Measurements from ENCODE around the gene GALM. TPM values are rescaled to one million over a fixed set of nuclear protein-coding genes. Genes with fewer than 3 reads are reported as not detected.

Gene GALM
- total and polyA plus RNA-seq, 12 donors: 40.0 to 351 (median 151) TPM

DNA sequence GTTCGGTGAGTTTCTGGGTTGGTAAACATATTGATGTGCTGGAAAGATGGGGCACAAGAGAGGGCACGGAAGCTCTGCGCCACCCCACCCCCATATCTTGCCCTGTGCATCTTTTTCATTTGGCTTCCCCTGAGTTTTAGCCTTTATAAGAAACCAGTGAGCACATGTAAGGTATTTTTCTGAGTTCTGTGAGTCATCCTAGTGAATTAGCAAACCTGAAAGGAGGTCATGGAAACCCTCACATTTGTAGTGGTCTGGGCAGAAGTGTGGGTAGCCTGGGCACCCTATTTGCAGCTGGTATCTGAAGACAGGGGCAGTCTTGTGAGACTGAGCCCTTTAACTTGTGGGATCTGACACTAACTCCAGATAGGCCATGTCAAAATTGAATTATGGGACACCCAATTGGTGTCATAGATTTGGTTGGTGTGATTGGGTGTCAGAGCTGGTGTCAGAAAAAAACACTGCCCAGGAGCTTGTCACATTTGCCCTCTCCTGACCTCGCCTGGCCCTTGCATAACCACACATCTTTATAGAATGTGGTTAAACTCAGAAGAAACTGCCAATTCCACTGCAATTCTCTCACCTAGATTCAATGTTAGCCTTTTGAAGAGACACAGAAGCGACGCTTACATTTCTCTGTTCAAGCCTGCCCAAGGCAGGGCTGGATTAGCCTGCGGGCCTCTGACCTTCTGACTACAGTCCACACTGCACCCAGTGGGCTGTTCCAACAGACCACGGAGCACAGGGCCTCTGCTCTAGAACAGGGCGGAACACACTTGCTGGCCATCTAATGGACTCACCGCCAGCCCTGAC lies 12.0 kb upstream of the GALM start:
- no peak for TF ChIP-seq POLR2A (IDR thresholded peaks at IDR 0.05)
- TF ChIP-seq, protein P1, sequence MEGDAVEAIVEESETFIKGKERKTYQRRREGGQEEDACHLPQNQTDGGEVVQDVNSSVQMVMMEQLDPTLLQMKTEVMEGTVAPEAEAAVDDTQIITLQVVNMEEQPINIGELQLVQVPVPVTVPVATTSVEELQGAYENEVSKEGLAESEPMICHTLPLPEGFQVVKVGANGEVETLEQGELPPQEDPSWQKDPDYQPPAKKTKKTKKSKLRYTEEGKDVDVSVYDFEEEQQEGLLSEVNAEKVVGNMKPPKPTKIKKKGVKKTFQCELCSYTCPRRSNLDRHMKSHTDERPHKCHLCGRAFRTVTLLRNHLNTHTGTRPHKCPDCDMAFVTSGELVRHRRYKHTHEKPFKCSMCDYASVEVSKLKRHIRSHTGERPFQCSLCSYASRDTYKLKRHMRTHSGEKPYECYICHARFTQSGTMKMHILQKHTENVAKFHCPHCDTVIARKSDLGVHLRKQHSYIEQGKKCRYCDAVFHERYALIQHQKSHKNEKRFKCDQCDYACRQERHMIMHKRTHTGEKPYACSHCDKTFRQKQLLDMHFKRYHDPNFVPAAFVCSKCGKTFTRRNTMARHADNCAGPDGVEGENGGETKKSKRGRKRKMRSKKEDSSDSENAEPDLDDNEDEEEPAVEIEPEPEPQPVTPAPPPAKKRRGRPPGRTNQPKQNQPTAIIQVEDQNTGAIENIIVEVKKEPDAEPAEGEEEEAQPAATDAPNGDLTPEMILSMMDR (IDR thresholded peaks at IDR 0.05): no peak
- Histone ChIP-seq H3K27ac (peak overlapping the region; percentile 55 to 87 (median 77)), H3K4me3 (no peak overlapping the region), H3K9me3 (replicated peaks in 1 of 3) (no peaks in the 10 kb centered on the region), H3K36me3 (replicated peaks in 1 of 2) (no peaks in the 10 kb centered on the region), H3K4me1 (replicated peaks in 1 of 2) (peaks cover 26 to 45% of the 10 kb centered on the region in 2 donors), H3K27me3 (no peaks in the 10 kb centered on the region)
- DNase-seq: peak in 6 of 7 donors; percentile 50 to 85 (median 61)
- intact Hi-C loops (cut with DNase I): no loop called here
- 65 to 70% (median 66%) methylated on average over 6 to 10 of the region's 10 CpGs for WGBS, 4 donors

DNA sequence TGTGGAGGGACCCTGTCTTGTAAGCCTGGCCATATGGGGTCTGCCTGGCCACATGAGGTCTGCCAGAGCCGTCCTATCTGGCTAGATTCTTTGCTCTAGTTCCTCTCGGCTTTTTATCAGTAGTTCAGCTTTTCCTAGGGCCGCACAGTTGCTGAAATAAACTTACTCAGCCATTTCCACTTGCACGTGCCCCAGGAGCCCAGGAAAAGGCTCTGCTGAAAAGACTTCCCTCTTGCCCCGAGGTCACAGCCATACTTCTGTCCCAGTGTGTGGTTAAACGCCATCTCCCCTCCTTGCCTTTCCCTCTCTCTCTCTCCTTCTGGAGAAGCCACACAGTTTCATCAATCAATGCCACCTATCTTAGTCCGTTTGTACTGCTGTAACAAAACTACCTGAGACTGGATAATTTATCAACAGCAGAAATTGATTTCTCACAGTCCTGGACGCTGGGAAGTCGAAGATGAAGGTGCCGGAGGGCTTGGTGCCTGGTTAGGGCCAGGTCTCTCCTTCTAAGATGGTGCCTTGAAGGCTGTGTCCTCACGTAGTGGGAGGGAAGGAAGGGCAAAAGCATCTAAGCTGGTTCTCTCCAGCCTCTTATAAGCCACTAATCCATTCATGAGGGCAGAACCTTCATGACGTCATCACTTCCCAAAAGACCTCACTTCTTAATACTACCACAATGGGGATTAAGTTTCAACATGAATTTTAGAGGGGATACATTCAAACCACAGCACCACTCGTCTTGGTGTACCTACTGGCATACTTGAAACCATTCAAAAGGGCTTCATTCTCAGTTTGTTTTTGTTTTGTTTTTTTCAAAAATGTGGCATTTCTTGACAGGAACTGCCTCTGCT lies 11.2 kb upstream of the GALM start:
- H3K27ac ChIP-seq: peak overlapping the region; percentile 55 to 87 (median 77)
- TF ChIP-seq, protein P1 (IDR thresholded peaks at IDR 0.05): no peak
- no peak for TF ChIP-seq POLR2A (IDR thresholded peaks at IDR 0.05)
- H3K4me3 ChIP-seq: no peak overlapping the region
- H3K36me3 ChIP-seq (replicated peaks in 1 of 2): no peaks in the 10 kb centered on the region
- WGBS, 4 donors: 63 to 76% (median 72%) methylated on average over 11 to 13 of the region's 13 CpGs
- no peaks in the 10 kb centered on the region for H3K27me3 ChIP-seq
- DNase-seq: peak in 4 of 7 donors; percentile 31 to 70 (median 40)
- H3K4me1 ChIP-seq (replicated peaks in 1 of 2): peaks cover 26 to 46% of the 10 kb centered on the region in 2 donors
- no peaks in the 10 kb centered on the region for H3K9me3 ChIP-seq (replicated peaks in 1 of 3)
- intact Hi-C loops (cut with DNase I): no loop called here

DNA sequence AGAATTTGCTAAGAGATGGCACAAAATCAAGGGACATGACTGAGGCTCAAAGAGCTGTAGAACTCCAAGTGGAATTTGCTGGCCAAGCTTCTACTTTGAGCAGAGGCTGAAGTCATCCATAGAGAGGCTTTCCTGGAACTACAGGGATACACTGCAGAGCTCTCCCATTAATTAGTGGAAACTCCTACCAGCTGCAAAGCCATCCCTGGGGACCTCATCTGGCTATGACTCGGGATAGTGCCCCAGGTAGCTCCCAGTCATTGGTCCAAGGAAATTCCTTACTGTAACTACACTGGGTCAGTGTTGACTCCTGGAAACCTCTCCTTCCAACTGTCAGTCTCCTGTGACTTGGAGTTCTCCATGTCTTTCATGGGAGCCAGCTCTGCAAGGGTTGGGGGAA lies 10.5 kb upstream of the GALM start:
- Histone ChIP-seq H3K27ac (peak overlapping the region in 1 of 5 donors; percentile 87), H3K4me1 (replicated peaks in 1 of 2) (peaks cover 26 to 46% of the 10 kb centered on the region in 2 donors), H3K9me3 (replicated peaks in 1 of 3) (no peaks in the 10 kb centered on the region), H3K36me3 (replicated peaks in 1 of 2) (no peaks in the 10 kb centered on the region), H3K4me3 (no peak overlapping the region), H3K27me3 (no peaks in the 10 kb centered on the region)
- peak in 2 of 7 donors; percentile 9 to 48 for DNase-seq
- intact Hi-C loops (cut with DNase I): no loop called here
- no peak for TF ChIP-seq POLR2A (IDR thresholded peaks at IDR 0.05)
- TF ChIP-seq, protein P1 (IDR thresholded peaks at IDR 0.05): no peak
- 67 to 100% (median 98%) methylated on average over 1 of the region's 1 CpG for WGBS, 4 donors

DNA sequence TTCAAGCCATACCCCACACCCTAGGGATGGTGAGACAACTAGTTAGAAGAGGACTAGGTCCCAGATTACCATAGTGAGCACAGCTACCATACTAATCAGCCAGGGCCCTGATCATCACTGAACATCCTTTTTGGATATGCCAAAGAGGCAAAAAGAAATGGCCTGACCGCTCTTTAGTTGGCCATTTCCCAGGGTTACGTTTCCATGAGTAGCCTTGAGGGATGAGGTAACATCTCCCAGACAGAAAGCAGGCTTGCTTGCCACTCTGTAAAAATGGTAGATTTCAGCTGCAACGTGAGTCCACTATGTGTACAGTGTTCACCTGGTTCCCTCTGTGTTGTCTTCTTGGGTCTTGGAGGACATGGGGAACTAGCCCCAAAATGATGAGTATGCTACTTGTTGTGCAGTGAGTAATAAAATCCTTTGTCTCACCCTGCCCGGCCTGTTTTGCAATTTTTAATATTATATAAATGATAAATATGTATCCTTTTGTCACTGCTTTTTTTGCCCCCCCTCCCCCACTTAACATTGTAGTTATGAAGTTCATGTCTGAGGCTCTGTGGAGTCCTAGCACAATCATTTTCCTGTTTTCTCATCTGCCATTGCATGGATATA lies 8.9 kb upstream of the GALM start:
- peak; percentile 49 to 87 (median 69) for DNase-seq
- peak overlapping the region in 4 of 5 donors; percentile 37 to 54 (median 51) for H3K27ac ChIP-seq
- peaks cover 27 to 43% of the 10 kb centered on the region in 2 donors for H3K4me1 ChIP-seq (replicated peaks in 1 of 2)
- intact Hi-C loops (cut with DNase I): no loop called here
- H3K4me3 ChIP-seq: no peak overlapping the region
- TF ChIP-seq, protein P1 (IDR thresholded peaks at IDR 0.05): no peak
- no peak for TF ChIP-seq POLR2A (IDR thresholded peaks at IDR 0.05)
- H3K27me3 ChIP-seq: no peaks in the 10 kb centered on the region
- 36 to 45% (median 44%) methylated on average over 4 of the region's 4 CpGs for WGBS, 4 donors
- H3K36me3 ChIP-seq (replicated peaks in 1 of 2): no peaks in the 10 kb centered on the region
- no peaks in the 10 kb centered on the region for H3K9me3 ChIP-seq (replicated peaks in 1 of 3)

Data from adrenal gland (tissue), 12 donors.